ENCODE results near the gene CSMD2.

The CSMD2 gene

DNA sequence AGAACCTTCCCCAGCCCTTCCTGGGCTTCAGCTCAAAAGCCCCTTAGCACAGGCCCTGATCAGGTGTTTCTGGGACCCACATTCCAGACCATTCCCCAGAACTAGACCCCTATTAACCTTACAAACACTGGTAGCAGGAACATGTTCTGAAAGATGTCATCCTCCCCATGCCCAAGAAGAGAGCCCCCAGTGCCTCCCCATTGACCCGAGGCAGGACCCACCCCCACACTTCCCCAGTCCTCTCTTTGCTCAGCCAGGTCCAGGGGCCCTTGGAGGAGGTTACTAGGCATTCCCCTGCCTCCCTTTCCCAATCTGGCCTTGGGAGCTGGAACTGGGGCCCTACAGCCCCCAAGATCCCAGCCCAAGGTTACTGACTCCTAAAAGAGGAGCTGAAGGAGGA, 340.1 kb downstream of the CSMD2 start:
- Histone ChIP-seq H3K9me3 (ENCODE audit: insufficient read depth, low read length) (no peaks in the 10 kb centered on the region), H3K27me3 (ENCODE audit: low read depth, low read length) (no peaks in the 10 kb centered on the region), H3K79me2 (ENCODE audit: low read length) (no peaks in the 10 kb centered on the region), H3K36me3 (replicated peaks; ENCODE audit: low read depth, low read length) (no peaks in the 10 kb centered on the region), H3K4me1 (ENCODE audit: low read length) (no peaks in the 10 kb centered on the region), H3K4me3 (ENCODE audit: low read length) (no peak overlapping the region), H4K20me1 (ENCODE audit: insufficient read depth, low read length) (no peaks in the 10 kb centered on the region), H3K9ac (ENCODE audit: low read length) (no peak overlapping the region), H3K4me2 (ENCODE audit: low read length) (no peak overlapping the region), H2AFZ (ENCODE audit: low read depth, low read length) (no peak overlapping the region), H3K27ac (ENCODE audit: low read length) (no peak overlapping the region)
- TF ChIP-seq EZH2phosphoT487 (IDR thresholded peaks at IDR 0.05; ENCODE audit: low read depth) = no peak
- TF ChIP-seq, protein P1, sequence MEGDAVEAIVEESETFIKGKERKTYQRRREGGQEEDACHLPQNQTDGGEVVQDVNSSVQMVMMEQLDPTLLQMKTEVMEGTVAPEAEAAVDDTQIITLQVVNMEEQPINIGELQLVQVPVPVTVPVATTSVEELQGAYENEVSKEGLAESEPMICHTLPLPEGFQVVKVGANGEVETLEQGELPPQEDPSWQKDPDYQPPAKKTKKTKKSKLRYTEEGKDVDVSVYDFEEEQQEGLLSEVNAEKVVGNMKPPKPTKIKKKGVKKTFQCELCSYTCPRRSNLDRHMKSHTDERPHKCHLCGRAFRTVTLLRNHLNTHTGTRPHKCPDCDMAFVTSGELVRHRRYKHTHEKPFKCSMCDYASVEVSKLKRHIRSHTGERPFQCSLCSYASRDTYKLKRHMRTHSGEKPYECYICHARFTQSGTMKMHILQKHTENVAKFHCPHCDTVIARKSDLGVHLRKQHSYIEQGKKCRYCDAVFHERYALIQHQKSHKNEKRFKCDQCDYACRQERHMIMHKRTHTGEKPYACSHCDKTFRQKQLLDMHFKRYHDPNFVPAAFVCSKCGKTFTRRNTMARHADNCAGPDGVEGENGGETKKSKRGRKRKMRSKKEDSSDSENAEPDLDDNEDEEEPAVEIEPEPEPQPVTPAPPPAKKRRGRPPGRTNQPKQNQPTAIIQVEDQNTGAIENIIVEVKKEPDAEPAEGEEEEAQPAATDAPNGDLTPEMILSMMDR (IDR thresholded peaks at IDR 0.05; ENCODE audit: low read depth, low read length) = no peak

DNA sequence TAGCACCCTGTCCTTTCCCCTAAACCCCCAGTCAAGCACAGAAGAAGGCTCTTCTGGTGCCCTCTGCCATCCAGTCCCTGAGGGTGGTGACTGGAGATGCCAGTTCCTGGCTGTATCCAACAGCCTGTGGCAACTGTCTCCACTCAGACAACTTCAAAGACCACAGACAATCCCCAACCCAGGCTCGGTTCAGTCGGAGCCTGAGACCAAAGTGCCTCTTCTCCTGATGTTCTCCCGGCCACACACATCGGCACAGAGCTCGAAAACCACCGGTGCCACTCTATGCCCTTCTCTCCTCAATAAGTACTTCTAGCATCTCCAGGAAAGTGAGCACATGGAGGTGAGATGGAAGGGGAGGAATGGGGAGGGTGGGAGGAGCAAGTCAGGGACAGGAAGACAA, 340.7 kb downstream of the CSMD2 start:
- H3K9me3 ChIP-seq (ENCODE audit: insufficient read depth, low read length) = no peaks in the 10 kb centered on the region
- H3K4me1 ChIP-seq (ENCODE audit: low read length) = no peaks in the 10 kb centered on the region
- H2AFZ ChIP-seq (ENCODE audit: low read depth, low read length) = no peak overlapping the region
- H3K79me2 ChIP-seq (ENCODE audit: low read length) = no peaks in the 10 kb centered on the region
- no peaks in the 10 kb centered on the region for H3K36me3 ChIP-seq (replicated peaks; ENCODE audit: low read depth, low read length)
- no peak overlapping the region for H3K9ac ChIP-seq (ENCODE audit: low read length)
- H3K27me3 ChIP-seq (ENCODE audit: low read depth, low read length) = no peaks in the 10 kb centered on the region
- no peak overlapping the region for H3K27ac ChIP-seq (ENCODE audit: low read length)
- no peak overlapping the region for H3K4me3 ChIP-seq (ENCODE audit: low read length)
- H3K4me2 ChIP-seq (ENCODE audit: low read length) = no peak overlapping the region
- TF ChIP-seq EZH2phosphoT487 (IDR thresholded peaks at IDR 0.05; ENCODE audit: low read depth) = no peak
- TF ChIP-seq, protein P1 (IDR thresholded peaks at IDR 0.05; ENCODE audit: low read depth, low read length) = no peak
- H4K20me1 ChIP-seq (ENCODE audit: insufficient read depth, low read length) = no peaks in the 10 kb centered on the region

DNA sequence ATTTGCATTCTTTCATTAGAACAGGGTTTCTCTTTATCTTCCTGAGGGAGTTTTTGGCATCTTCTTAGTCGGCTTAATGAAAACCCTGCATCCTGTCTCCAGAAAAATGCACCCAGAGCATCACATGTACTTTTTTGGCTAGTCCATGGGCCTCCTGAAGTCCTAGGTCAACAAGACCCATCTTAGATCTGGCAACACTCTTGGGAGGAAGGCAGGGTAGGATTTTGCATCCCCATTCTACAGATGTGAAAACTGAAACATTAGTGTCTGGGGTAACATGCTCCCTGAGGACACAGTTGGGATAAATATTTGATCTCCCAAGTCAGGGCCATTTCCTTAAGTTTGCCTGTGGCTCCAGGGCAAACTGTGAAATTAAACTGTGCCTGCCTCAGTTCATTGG, 341.2 kb downstream of the CSMD2 start:
- H3K79me2 ChIP-seq (ENCODE audit: low read length) = no peaks in the 10 kb centered on the region
- no peaks in the 10 kb centered on the region for H4K20me1 ChIP-seq (ENCODE audit: insufficient read depth, low read length)
- no peak for TF ChIP-seq EZH2phosphoT487 (IDR thresholded peaks at IDR 0.05; ENCODE audit: low read depth)
- TF ChIP-seq, protein P1 (IDR thresholded peaks at IDR 0.05; ENCODE audit: low read depth, low read length) = no peak
- no peak overlapping the region for H3K4me3 ChIP-seq (ENCODE audit: low read length)
- no peaks in the 10 kb centered on the region for H3K4me1 ChIP-seq (ENCODE audit: low read length)
- H2AFZ ChIP-seq (ENCODE audit: low read depth, low read length) = no peak overlapping the region
- H3K9ac ChIP-seq (ENCODE audit: low read length) = no peak overlapping the region
- H3K36me3 ChIP-seq (replicated peaks; ENCODE audit: low read depth, low read length) = no peaks in the 10 kb centered on the region
- no peaks in the 10 kb centered on the region for H3K9me3 ChIP-seq (ENCODE audit: insufficient read depth, low read length)
- no peak overlapping the region for H3K4me2 ChIP-seq (ENCODE audit: low read length)
- H3K27me3 ChIP-seq (ENCODE audit: low read depth, low read length) = no peaks in the 10 kb centered on the region
- no peak overlapping the region for H3K27ac ChIP-seq (ENCODE audit: low read length)

DNA sequence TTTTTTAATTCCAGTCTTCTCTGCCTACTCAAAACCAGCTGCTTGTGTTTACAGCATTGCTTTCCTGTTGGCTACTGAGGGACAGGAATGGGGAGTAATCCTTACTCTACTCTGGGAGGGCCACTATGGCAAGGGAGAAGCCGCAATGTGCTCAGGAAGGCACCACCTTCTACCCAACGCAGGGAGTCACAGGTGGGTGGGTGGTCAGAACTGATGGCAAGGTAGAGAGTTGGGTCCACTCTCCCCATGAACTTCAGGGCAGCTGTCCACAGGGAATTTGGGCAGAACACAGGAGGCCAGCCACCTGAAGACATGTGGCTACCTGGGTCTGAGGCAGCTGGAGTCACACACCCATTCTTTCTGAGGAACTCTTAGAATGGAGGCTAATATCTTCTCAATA, 341.6 kb downstream of the CSMD2 start:
- no peaks in the 10 kb centered on the region for H3K36me3 ChIP-seq (replicated peaks; ENCODE audit: low read depth, low read length)
- no peaks in the 10 kb centered on the region for H3K79me2 ChIP-seq (ENCODE audit: low read length)
- no peaks in the 10 kb centered on the region for H4K20me1 ChIP-seq (ENCODE audit: insufficient read depth, low read length)
- H3K4me1 ChIP-seq (ENCODE audit: low read length) = no peaks in the 10 kb centered on the region
- no peaks in the 10 kb centered on the region for H3K9me3 ChIP-seq (ENCODE audit: insufficient read depth, low read length)
- H3K4me3 ChIP-seq (ENCODE audit: low read length) = no peak overlapping the region
- no peaks in the 10 kb centered on the region for H3K27me3 ChIP-seq (ENCODE audit: low read depth, low read length)
- H3K27ac ChIP-seq (ENCODE audit: low read length) = no peak overlapping the region
- no peak overlapping the region for H2AFZ ChIP-seq (ENCODE audit: low read depth, low read length)
- no peak overlapping the region for H3K9ac ChIP-seq (ENCODE audit: low read length)
- TF ChIP-seq, protein P1 (IDR thresholded peaks at IDR 0.05; ENCODE audit: low read depth, low read length) = no peak
- TF ChIP-seq EZH2phosphoT487 (IDR thresholded peaks at IDR 0.05; ENCODE audit: low read depth) = no peak
- no peak overlapping the region for H3K4me2 ChIP-seq (ENCODE audit: low read length)
